ENCODE measurements around the gene SNX5.

The SNX5 gene

GRCh38 chr20:17940224-17940971 is 28.2 kb downstream of the SNX5 start:
- DNase-seq (ENCODE audit: low read depth in 2 of 2): no peak

DNA sequence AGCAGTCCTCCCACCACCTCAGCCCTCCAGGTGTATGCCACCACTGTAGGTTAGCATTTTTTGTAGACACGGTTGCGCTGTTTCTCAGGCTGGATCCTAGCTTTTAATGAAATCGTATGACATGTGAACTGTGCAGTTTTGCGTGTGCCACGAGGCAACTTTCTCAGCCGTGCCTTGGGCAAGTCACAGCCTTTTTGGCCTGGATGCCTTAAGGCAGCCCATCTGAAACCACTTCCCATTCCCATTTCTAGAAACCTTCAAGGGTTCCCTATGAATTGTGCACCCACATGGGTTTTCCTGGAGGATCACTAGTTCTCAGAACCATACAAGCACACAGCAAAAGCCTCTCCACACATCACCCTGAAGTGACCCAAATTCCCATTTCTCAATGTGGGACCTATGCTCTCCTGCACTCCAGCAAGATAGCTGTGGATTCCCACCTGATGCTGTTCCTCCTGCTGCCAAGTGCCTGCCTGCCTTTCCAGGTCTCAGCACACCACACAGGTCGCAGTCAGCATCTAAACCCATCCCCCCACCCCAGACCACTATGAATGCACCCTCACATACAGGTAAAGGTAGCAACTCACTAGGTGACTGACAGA is 28.9 kb downstream of the SNX5 start:
- DNase-seq (ENCODE audit: low read depth in 2 of 2): no peak

GRCh38 chr20:17938871-17939619 is 29.5 kb downstream of the SNX5 start:
- peak; percentile 17 to 19 for DNase-seq (ENCODE audit: low read depth in 2 of 2)

GRCh38 chr20:17936761-17937732 is 31.5 kb downstream of the SNX5 start:
- DNase-seq (ENCODE audit: low read depth in 2 of 2): no peak

DNA sequence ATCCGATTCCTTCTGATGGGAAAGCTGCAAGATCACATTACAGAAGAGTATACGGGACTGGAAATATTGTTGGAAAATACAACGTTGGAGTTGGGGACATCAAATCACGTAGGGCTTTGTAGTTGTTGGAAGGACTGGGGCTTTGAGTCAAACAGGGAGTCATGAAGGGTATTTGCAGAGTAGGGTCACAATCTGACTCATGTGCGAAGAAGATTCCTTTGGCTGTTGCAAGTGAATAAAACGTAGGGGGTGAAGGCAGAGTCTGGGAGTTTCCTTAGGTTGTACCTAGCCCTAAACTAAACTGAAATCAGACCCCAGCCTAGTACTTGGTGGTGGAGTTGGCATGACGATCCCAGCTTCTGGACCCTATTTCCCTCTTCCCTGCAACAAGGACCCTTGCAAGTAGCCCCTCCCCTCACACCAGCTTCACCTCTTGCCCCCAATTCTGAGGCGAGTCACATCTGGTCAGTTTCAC is 32.3 kb downstream of the SNX5 start:
- DNase-seq (ENCODE audit: low read depth in 2 of 2): no peak

- no peak for DNase-seq (ENCODE audit: low read depth in 2 of 2)
Measured at GRCh38 chr20:17935761-17936160, 32.8 kb downstream of the SNX5 start.

- no peak for DNase-seq (ENCODE audit: low read depth in 2 of 2)
Measured at GRCh38 chr20:17935186-17935585, 33.4 kb downstream of the SNX5 start.

- no peak for DNase-seq (ENCODE audit: low read depth in 2 of 2)
Measured at GRCh38 chr20:17934141-17934862, 34.3 kb downstream of the SNX5 start.

- DNase-seq (ENCODE audit: low read depth in 2 of 2): no peak
Measured at GRCh38 chr20:17933711-17934110, 34.9 kb downstream of the SNX5 start.

DNA sequence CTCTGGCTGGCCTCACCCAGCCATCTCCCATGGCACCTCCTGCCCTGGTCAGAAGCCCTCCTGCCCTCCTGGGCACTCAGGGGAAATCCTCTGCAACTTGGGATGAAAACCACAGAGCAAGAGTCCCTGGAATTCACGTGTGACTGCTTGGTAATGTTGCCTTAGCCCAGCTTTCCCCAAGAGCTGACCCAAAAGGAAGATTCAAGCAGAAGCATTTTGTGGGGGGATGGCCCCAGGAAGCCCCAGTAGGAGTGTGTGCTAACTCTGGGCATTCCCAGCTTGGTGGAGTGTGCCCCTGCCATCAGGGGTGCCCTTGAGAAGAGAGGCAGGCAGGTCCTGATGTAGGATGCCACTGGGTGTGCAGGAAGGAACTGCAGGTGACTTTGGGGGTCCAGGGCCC is 35.5 kb downstream of the SNX5 start:
- no peak for DNase-seq (ENCODE audit: low read depth in 2 of 2)

- no peak for DNase-seq (ENCODE audit: low read depth in 2 of 2)
Measured at GRCh38 chr20:17932396-17932795, 36.2 kb downstream of the SNX5 start.

- DNase-seq (ENCODE audit: low read depth in 2 of 2): no peak
Measured at GRCh38 chr20:17931513-17931912, 37.1 kb downstream of the SNX5 start.

- no peak for DNase-seq (ENCODE audit: low read depth in 2 of 2)
Measured at GRCh38 chr20:17928633-17929311, 39.8 kb downstream of the SNX5 start.

- DNase-seq (ENCODE audit: low read depth in 2 of 2): no peak
Measured at GRCh38 chr20:17928211-17928611, 40.4 kb downstream of the SNX5 start.

DNA sequence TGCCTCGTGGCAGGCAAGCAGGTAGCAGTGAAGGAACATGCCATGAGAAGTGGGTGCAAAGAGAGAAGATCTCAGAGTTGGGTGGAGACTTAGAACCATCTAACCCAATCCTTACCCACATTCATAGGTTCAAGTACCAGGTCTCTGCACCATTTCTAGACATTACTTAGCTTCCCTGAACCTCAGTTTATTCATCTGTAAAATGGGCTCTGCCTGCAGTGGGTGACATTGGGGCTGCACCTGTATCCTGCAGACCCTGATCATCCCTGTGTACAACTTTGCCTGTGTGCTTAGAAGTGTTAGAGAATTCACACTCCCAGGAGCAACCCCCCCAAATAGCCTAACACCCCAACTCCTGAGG is 42.7 kb downstream of the SNX5 start:
- no peak for DNase-seq (ENCODE audit: low read depth in 2 of 2)

GRCh38 chr20:17925141-17925939 is 43.3 kb downstream of the SNX5 start:
- no peak for DNase-seq (ENCODE audit: low read depth in 2 of 2)

- DNase-seq (ENCODE audit: low read depth in 2 of 2): no peak
Measured at GRCh38 chr20:17921774-17922173, 46.8 kb downstream of the SNX5 start.

GRCh38 chr20:17919149-17919548 is 49.4 kb downstream of the SNX5 start:
- DNase-seq (ENCODE audit: low read depth in 2 of 2): no peak

DNA sequence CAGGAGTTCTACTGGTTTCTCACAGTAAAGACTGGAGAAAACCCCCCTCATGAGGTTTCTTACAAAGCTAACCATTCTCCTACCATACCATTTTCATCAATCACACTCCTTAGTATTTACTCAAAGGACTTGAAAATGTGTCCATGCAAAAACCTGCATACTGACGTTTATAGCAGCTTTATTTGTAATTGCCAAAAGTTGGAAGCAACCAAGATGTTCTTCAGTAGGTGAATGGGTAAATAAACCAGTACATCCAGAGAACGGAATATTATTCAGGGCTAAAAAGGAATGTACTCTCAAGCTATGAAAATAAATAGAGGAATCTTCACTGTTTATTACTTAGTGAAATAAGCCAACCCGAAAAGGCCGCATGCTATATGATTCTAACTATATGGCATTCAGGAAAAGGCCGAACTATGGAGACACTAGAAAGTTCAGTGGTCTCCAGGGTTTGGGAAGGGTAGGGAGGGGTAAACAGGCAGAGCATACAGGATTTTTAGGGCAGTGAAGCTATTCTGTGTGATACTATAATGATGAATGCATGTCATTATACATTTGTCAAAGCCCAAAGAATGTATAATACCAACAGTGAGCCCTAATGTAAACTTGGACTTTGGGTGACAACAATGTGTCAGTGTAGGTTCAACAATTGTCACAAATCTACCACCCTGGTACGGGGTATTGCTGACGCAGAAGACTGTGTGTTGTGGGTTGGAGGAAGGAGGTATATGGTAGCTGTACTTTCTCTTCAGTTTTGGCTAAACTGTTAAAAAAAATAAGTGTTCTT is 50.6 kb downstream of the SNX5 start:
- DNase-seq (ENCODE audit: low read depth in 2 of 2): no peak

Measured in stimulated activated CD8-positive, alpha-beta memory T cell treated with anti-CD3 and anti-CD28 coated beads, Interleukin-7, amount 100 ng/mL, for 1 hour (primary cell).